H9 (cell line): Measurements from ENCODE around the gene CDH24. TPM values are rescaled to one million over a fixed set of nuclear protein-coding genes. Genes with fewer than 3 reads are reported as not detected.

Source experiments
- DNase-seq: peaks from one replicate; pipeline ENCODE4 v3.0.0-alpha.2; 2017
- H2AFZ ChIP-seq: one replicate; pipeline ENCODE4 v1.6.1; 2013; ENCODE audit warnings: mild to moderate bottlenecking, low read length, control low read depth, moderate library complexity
- H2AK5ac ChIP-seq: 2 replicates; pipeline ENCODE4 v1.6.1; 2013; ENCODE audit warnings: low read length, control low read depth, mixed read lengths; ENCODE audit not compliant: insufficient read length
- H2BK120ac ChIP-seq: one replicate; pipeline ENCODE4 v1.6.1; 2013; ENCODE audit warnings: low read depth, mild to moderate bottlenecking, low read length, control low read depth, inconsistent platforms; ENCODE audit not compliant: poor library complexity, severe bottlenecking
- H2BK12ac ChIP-seq: 2 replicates; pipeline ENCODE4 v1.6.1; 2013; ENCODE audit warnings: low read length, control low read depth, mixed read lengths, low read depth; ENCODE audit not compliant: insufficient read length
- H2BK15ac ChIP-seq: 2 replicates; pipeline ENCODE4 v1.6.1; 2013; ENCODE audit warnings: low read depth, low read length, control low read depth
- H2BK20ac ChIP-seq: one replicate; pipeline ENCODE4 v1.6.1; 2013; ENCODE audit warnings: low read depth, mild to moderate bottlenecking, low read length, control low read depth, inconsistent platforms; ENCODE audit not compliant: poor library complexity, severe bottlenecking
- H2BK5ac ChIP-seq: 2 replicates; pipeline ENCODE4 v1.6.1; 2013; ENCODE audit warnings: low read length, control low read depth, mixed read lengths; ENCODE audit not compliant: insufficient read length
- H3K14ac ChIP-seq: 2 replicates; pipeline ENCODE4 v1.6.1; 2013; ENCODE audit warnings: low read length, control low read depth; ENCODE audit not compliant: insufficient read depth
- H3K18ac ChIP-seq: 2 replicates; pipeline ENCODE4 v1.6.1; 2013; ENCODE audit warnings: low read depth, mild to moderate bottlenecking, mixed read lengths, low read length, control low read depth; ENCODE audit not compliant: insufficient read length
- H3K23ac ChIP-seq: 2 replicates; pipeline ENCODE4 v1.6.1; 2013; ENCODE audit warnings: low read length, control low read depth, mixed read lengths, low read depth; ENCODE audit not compliant: insufficient read length
- H3K23me2 ChIP-seq: 2 replicates; pipeline ENCODE4 v1.6.1; 2013; ENCODE audit warnings: low read depth, mild to moderate bottlenecking, mixed read lengths, low read length, control low read depth; ENCODE audit not compliant: insufficient read length, poor library complexity, severe bottlenecking
- H3K27ac ChIP-seq: 2 replicates; pipeline ENCODE4 v1.5.1; 2013; ENCODE audit warnings: low read length, control low read depth, mixed read lengths, low read depth; ENCODE audit not compliant: insufficient read length
- H3K27me3 ChIP-seq: 2 replicates; pipeline ENCODE4 v1.6.1; 2013; ENCODE audit warnings: low read length, control low read depth, inconsistent platforms; ENCODE audit not compliant: insufficient read depth
- H3K4ac ChIP-seq: 2 replicates; pipeline ENCODE4 v1.6.1; 2013; ENCODE audit warnings: low read depth, mild to moderate bottlenecking, control low read depth, inconsistent platforms, low read length, moderate library complexity
- H3K4me1 ChIP-seq: 2 replicates; pipeline ENCODE4 v1.6.1; 2013; ENCODE audit warnings: low read length, control low read depth, inconsistent platforms; ENCODE audit not compliant: insufficient read depth
- H3K4me2 ChIP-seq: 2 replicates; pipeline ENCODE4 v1.6.1; 2013; ENCODE audit warnings: low read length, control low read depth, mixed read lengths; ENCODE audit not compliant: insufficient read length, insufficient read depth
- H3K56ac ChIP-seq: 2 replicates; pipeline ENCODE4 v1.6.1; 2013; ENCODE audit warnings: low read depth, mild to moderate bottlenecking, mixed read lengths, low read length, control low read depth; ENCODE audit not compliant: insufficient read length
- H3K79me1 ChIP-seq: 2 replicates; pipeline ENCODE4 v1.6.1; 2013; ENCODE audit warnings: low read depth, mild to moderate bottlenecking, moderate library complexity, low read length, control low read depth, inconsistent platforms; ENCODE audit not compliant: insufficient read depth, poor library complexity, severe bottlenecking
- H3K79me2 ChIP-seq: 2 replicates; pipeline ENCODE4 v1.6.1; 2013; ENCODE audit warnings: low read length, control low read depth, inconsistent platforms; ENCODE audit not compliant: insufficient read depth
- H3K9ac ChIP-seq: 2 replicates; pipeline ENCODE4 v1.6.1; 2013; ENCODE audit warnings: low read length, control low read depth, mixed read lengths; ENCODE audit not compliant: insufficient read length; ENCODE audit errors: extremely low read depth
- H3K9me3 ChIP-seq: one replicate; pipeline ENCODE4 v1.6.1; 2013; ENCODE audit warnings: low read depth, low read length, inconsistent platforms; ENCODE audit not compliant: control insufficient read depth
- H3T11ph ChIP-seq: one replicate; pipeline ENCODE4 v1.6.1; 2013; ENCODE audit warnings: mild to moderate bottlenecking, low read length, control low read depth, inconsistent platforms
- H4K20me1 ChIP-seq: one replicate; pipeline ENCODE4 v1.6.1; 2013; ENCODE audit not compliant: control insufficient read depth, insufficient read length, insufficient read depth
- H4K5ac ChIP-seq: 2 replicates; pipeline ENCODE4 v1.6.1; 2013; ENCODE audit warnings: low read depth, mild to moderate bottlenecking, mixed read lengths, low read length, control low read depth; ENCODE audit not compliant: insufficient read length
- H4K8ac ChIP-seq: replicated peaks from 2 replicates; pipeline ENCODE4 v1.6.1; 2013; ENCODE audit warnings: low read length, control low read depth, mixed read lengths, low read depth; ENCODE audit not compliant: insufficient read length
- H4K91ac ChIP-seq: 2 replicates; pipeline ENCODE4 v1.6.1; 2013; ENCODE audit warnings: low read depth, mild to moderate bottlenecking, moderate library complexity, mixed read lengths, low read length, control low read depth; ENCODE audit not compliant: insufficient read length
- H3K27ac Mint-ChIP-seq, 3 experiments: 2 replicates in 2 of 3; 3 replicates in 1 of 3; pipeline ENCODE4 v1.8.0; 2020 to 2021; ENCODE audit warnings: mixed read lengths in 3 of 3, mild to moderate bottlenecking in 1 of 3, moderate library complexity in 1 of 3
- H3K27me3 Mint-ChIP-seq: 2 replicates; pipeline ENCODE4 v1.8.0; 2021; ENCODE audit warnings: low read depth, mild to moderate bottlenecking, moderate library complexity, mixed read lengths
- H3K36me3 Mint-ChIP-seq, 3 experiments: 2 replicates in 2 of 3; 3 replicates in 1 of 3; pipeline ENCODE4 v1.8.0; 2020 to 2021; ENCODE audit warnings: low read depth in 3 of 3, mixed read lengths in 3 of 3; ENCODE audit not compliant: insufficient read depth in 1 of 3
- H3K4me1 Mint-ChIP-seq, 2 experiments: 2 replicates each; pipeline ENCODE4 v1.8.0; 2020; ENCODE audit warnings: mixed read lengths in 2 of 2
- H3K4me3 Mint-ChIP-seq, 2 experiments: 2 replicates in 1 of 2; 3 replicates in 1 of 2; pipeline ENCODE4 v1.8.0; 2020 to 2021; ENCODE audit warnings: mild to moderate bottlenecking in 2 of 2, mixed read lengths in 2 of 2, moderate library complexity in 1 of 2
- H3K9me3 Mint-ChIP-seq, 2 experiments: 2 replicates in 1 of 2; 3 replicates in 1 of 2; pipeline ENCODE4 v1.8.0; 2020; ENCODE audit warnings: mild to moderate bottlenecking in 2 of 2, mixed read lengths in 2 of 2, moderate library complexity in 1 of 2
- total RNA-seq: library from RNA; stranded (reverse); gene quantifications from 2 replicates; pipeline ENCODE4 v1.2.1, GENCODE V29; 2021
- TF ChIP-seq, protein P1 (sequence below): fragments of 200-600 bp; sonication (generic); conservative IDR thresholded peaks from 3 replicates; pipeline ENCODE4 v1.8.0; 2021; ENCODE audit warnings: antibody characterized with exemption, mild to moderate bottlenecking

The CDH24 gene
- total RNA-seq, 1 experiment from 2014 or later: 16.7 TPM

DNA sequence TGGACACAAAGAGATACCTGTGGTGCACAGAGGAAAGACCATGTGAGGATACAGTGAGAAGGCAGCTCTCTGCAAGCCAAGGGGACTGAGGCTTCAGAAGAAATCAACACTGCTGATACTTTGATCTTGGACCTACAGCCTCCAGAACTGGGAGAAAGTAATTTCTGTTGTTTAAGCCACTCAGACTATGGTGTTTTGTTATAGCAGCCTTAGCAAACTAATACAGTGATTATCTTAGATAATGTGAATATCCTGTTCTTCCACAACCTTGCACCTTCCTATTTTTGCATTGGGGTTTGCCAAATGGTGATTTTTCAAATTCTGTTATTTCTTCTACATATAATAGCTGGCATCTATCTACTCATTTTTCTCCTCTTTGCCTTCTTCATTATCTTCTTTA lies 39.2 kb downstream of the CDH24 start:
- Histone ChIP-seq H4K5ac (no peak overlapping the region), H3K23me2 (no peaks in the 10 kb centered on the region), H2BK120ac (no peak overlapping the region), H2BK12ac (no peak overlapping the region), H3K79me1 (no peaks in the 10 kb centered on the region), H3K23ac (no peak overlapping the region), H3T11ph (no peak overlapping the region), H3K4ac (no peak overlapping the region), H4K8ac (no peak overlapping the region), H2BK15ac (no peak overlapping the region), H2AK5ac (no peak overlapping the region), H3K9ac (no peak overlapping the region), H4K20me1 (no peaks in the 10 kb centered on the region), H3K79me2 (no peaks in the 10 kb centered on the region), H2BK20ac (no peak overlapping the region), H3K4me2 (no peak overlapping the region), H2AFZ (no peak overlapping the region), H3K27me3 (no peaks in the 10 kb centered on the region), H2BK5ac (no peak overlapping the region), H3K27ac (no peak overlapping the region), H3K4me1 (no peaks in the 10 kb centered on the region), H3K56ac (no peak overlapping the region), H3K9me3 (no peaks in the 10 kb centered on the region), H3K14ac (no peak overlapping the region), H3K18ac (no peak overlapping the region), H4K91ac (no peak overlapping the region)
- Mint-ChIP-seq H3K4me3 (no peak overlapping the region), H3K36me3 (no peaks in the 10 kb centered on the region), H3K9me3 (no peaks in the 10 kb centered on the region), H3K4me1 (peaks cover 19 to 20% of the 10 kb centered on the region in 2 experiments), H3K27me3 (no peaks in the 10 kb centered on the region), H3K27ac (no peak overlapping the region; a peak in 1 of 7 replicates)
- no peak for DNase-seq
- TF ChIP-seq, protein P1, sequence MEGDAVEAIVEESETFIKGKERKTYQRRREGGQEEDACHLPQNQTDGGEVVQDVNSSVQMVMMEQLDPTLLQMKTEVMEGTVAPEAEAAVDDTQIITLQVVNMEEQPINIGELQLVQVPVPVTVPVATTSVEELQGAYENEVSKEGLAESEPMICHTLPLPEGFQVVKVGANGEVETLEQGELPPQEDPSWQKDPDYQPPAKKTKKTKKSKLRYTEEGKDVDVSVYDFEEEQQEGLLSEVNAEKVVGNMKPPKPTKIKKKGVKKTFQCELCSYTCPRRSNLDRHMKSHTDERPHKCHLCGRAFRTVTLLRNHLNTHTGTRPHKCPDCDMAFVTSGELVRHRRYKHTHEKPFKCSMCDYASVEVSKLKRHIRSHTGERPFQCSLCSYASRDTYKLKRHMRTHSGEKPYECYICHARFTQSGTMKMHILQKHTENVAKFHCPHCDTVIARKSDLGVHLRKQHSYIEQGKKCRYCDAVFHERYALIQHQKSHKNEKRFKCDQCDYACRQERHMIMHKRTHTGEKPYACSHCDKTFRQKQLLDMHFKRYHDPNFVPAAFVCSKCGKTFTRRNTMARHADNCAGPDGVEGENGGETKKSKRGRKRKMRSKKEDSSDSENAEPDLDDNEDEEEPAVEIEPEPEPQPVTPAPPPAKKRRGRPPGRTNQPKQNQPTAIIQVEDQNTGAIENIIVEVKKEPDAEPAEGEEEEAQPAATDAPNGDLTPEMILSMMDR: no peak
